Chondrocyte (in vitro differentiated cells): ENCODE results near the gene OTUD6A. TPM values are rescaled to one million over a fixed set of nuclear protein-coding genes. Genes with fewer than 3 reads are reported as not detected.

Experiments used
- DNase-seq: peaks from one replicate; pipeline ENCODE4 v3.0.0; 2021; ENCODE audit warnings: mixed read lengths, low spot score
- H3K27ac Mint-ChIP-seq: one replicate; pipeline ENCODE4 v1.8.0; 2021; ENCODE audit warnings: mild to moderate bottlenecking, moderate library complexity, mixed read lengths; ENCODE audit not compliant: unreplicated experiment
- H3K27me3 Mint-ChIP-seq: 2 replicates; pipeline ENCODE4 v1.8.0; 2021; ENCODE audit warnings: low read depth, mixed read lengths
- H3K36me3 Mint-ChIP-seq: 2 replicates; pipeline ENCODE4 v1.8.0; 2021; ENCODE audit warnings: low read depth, mixed read lengths
- H3K4me1 Mint-ChIP-seq: 2 replicates; pipeline ENCODE4 v1.8.0; 2021; ENCODE audit warnings: low read depth, mild to moderate bottlenecking, mixed read lengths
- H3K4me3 Mint-ChIP-seq: one replicate; pipeline ENCODE4 v1.8.0; 2021; ENCODE audit warnings: mild to moderate bottlenecking, moderate library complexity, mixed read lengths; ENCODE audit not compliant: unreplicated experiment
- H3K9me3 Mint-ChIP-seq: 2 replicates; pipeline ENCODE4 v1.8.0; 2021; ENCODE audit warnings: low read depth, mixed read lengths
- total RNA-seq: library from RNA; stranded (reverse); gene quantifications from 3 replicates; pipeline ENCODE4 v1.2.1, GENCODE V29; 2021
- TF ChIP-seq, protein P1 (sequence below): fragments of 200-600 bp; sonication (generic); IDR thresholded peaks from 2 replicates; pipeline ENCODE4 v1.5.0; 2021; ENCODE audit warnings: antibody characterized with exemption, mild to moderate bottlenecking, moderate library complexity

OTUD6A gene
- total RNA-seq, 1 donor from 2014 or later: not detected

DNA sequence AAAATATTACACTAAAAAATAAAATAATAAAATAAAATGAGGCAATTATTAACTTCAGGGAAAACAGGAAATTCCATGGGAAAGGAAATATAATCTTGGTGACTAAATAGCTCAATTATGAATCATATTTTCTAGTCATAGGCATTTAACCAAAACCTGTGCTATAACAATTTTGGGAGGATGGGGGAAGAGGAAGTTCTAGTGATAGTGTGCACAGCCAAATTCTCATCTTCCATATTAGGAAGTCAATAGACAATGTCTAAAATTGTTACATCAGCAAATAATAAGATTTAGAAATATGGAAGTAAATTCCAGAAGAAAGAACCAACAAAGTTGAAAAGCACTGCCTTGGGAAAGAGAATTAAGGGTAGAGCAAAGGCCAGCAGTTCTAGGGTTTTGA is 15.3 kb upstream of the OTUD6A start:
- no peak overlapping the region for H3K4me3 Mint-ChIP-seq
- H3K36me3 Mint-ChIP-seq: no peaks in the 10 kb centered on the region
- DNase-seq: no peak
- H3K9me3 Mint-ChIP-seq: peaks cover 19% of the 10 kb centered on the region
- TF ChIP-seq, protein P1, sequence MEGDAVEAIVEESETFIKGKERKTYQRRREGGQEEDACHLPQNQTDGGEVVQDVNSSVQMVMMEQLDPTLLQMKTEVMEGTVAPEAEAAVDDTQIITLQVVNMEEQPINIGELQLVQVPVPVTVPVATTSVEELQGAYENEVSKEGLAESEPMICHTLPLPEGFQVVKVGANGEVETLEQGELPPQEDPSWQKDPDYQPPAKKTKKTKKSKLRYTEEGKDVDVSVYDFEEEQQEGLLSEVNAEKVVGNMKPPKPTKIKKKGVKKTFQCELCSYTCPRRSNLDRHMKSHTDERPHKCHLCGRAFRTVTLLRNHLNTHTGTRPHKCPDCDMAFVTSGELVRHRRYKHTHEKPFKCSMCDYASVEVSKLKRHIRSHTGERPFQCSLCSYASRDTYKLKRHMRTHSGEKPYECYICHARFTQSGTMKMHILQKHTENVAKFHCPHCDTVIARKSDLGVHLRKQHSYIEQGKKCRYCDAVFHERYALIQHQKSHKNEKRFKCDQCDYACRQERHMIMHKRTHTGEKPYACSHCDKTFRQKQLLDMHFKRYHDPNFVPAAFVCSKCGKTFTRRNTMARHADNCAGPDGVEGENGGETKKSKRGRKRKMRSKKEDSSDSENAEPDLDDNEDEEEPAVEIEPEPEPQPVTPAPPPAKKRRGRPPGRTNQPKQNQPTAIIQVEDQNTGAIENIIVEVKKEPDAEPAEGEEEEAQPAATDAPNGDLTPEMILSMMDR: no peak
- peaks cover 26% of the 10 kb centered on the region for H3K4me1 Mint-ChIP-seq
- H3K27ac Mint-ChIP-seq: no peak overlapping the region
- no peaks in the 10 kb centered on the region for H3K27me3 Mint-ChIP-seq

DNA sequence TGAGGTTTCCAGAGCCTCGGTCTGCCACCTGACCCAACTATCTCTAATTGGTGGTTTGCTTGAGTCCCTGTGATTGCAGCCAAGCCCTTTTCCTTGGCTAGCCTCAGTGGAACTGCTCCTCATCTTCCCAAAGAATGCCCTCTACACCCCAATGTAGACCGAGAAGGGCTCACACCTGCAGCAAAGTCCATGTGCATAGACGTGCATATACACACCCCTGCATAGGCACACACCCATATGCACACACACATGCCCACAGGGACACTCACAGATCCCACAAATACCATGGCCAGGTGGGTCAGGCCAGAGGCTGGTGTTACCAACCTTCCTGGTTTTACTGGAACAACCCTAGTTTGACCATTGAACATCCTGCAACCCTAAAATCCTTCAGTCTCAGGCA is 12.9 kb upstream of the OTUD6A start:
- TF ChIP-seq, protein P1: no peak
- peaks cover 23% of the 10 kb centered on the region for H3K4me1 Mint-ChIP-seq
- H3K27ac Mint-ChIP-seq: no peak overlapping the region
- no peak overlapping the region for H3K4me3 Mint-ChIP-seq
- no peak for DNase-seq
- H3K27me3 Mint-ChIP-seq: no peaks in the 10 kb centered on the region
- H3K9me3 Mint-ChIP-seq: peaks cover 21% of the 10 kb centered on the region
- no peaks in the 10 kb centered on the region for H3K36me3 Mint-ChIP-seq

DNA sequence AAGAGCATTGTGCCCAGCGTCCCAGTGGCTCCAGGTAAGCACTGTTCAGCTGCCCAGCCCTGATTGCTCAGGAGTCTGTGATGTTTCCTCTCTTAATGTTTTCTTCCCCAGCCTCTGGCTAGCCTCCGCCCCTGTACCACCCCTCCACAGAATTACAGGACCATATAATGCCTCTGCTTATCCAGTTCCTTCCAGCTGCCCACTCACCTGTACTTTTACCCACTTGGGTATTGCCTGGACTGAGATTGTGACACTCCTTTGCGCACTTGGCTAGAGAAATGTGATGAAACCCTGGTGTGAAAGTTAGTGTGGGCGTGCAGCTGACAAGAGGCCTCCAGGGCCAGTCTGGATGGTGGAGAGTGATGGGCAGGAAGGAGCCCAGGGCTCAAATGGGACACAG is 12.3 kb upstream of the OTUD6A start, which contains the start of gene AWAT2:
Gene AWAT2 (minus strand): TSS at position 14 of the 400 bp plus-strand sequence. CDS start 6 bp downstream, at position 8.
- Mint-ChIP-seq H3K9me3 (peaks cover 17% of the 10 kb centered on the region), H3K4me1 (peaks cover 18% of the 10 kb centered on the region), H3K4me3 (no peak within 1 kb of the TSS), H3K27me3 (no peaks in the 10 kb centered on the region), H3K27ac (no peak within 1 kb of the TSS), H3K36me3 (no peaks in the 10 kb centered on the region)
- no peak for DNase-seq
- TF ChIP-seq, protein P1: no peak

DNA sequence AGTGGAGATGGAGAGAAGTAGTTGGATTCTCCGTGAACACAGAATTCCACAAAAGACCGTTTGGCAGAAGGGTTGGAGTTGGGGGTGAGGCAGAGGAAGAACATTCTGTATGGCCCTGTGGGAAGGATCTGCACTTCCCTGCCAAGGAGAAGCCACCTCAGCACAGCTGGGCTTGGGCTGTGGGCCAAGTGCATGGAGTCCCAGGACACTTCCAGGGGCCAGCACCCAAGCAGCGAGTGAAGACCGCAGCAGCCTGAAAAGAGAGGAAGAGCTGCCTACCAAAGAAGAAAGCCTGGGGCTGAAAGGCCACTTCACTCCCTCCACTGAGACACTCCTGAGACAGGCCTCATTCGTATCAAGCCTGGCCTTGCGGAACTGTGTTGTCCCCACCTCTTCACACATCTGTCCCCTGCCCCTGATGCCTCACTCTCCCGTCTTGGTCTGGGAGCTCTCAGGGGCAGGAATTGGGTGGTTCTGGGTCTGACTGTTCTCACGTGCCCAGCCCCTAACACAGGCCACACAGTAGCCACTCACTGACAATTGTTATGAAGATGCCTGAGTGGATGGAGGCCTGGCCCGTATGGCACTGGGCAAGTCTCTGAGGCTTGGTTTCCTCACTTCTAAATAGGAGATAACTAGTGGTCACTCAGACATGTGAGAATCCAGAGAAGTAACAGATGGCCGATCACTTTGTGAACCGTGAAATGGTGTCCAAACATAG is 9.2 kb upstream of the OTUD6A start:
- Mint-ChIP-seq H3K4me3 (no peak overlapping the region), H3K36me3 (no peaks in the 10 kb centered on the region), H3K27ac (no peak overlapping the region), H3K4me1 (peaks cover 5% of the 10 kb centered on the region), H3K27me3 (no peaks in the 10 kb centered on the region), H3K9me3 (peaks cover 22% of the 10 kb centered on the region)
- DNase-seq: no peak
- TF ChIP-seq, protein P1: no peak

DNA sequence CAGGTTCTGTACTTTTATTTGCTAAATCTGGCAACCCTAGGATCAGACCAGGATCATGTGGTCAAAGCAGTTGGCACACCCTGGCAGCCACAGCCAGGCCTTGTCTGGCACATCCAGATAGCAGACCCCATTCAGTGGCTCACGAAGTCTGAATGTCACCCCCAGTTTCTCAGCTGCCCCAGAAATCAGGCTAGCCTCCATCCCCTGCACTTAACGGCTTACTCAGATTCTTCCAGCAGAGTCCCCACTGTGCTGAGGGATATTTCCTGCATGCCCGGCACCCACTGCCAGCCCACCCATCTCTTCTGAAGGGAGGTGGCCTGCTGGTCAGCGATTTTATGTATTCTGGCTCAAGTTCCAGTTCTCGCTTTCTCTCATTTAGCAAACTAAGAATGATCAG is 7.9 kb upstream of the OTUD6A start:
- DNase-seq: no peak
- H3K36me3 Mint-ChIP-seq: no peaks in the 10 kb centered on the region
- H3K9me3 Mint-ChIP-seq: peaks cover 18% of the 10 kb centered on the region
- TF ChIP-seq, protein P1: no peak
- H3K27me3 Mint-ChIP-seq: no peaks in the 10 kb centered on the region
- H3K4me3 Mint-ChIP-seq: no peak overlapping the region
- no peaks in the 10 kb centered on the region for H3K4me1 Mint-ChIP-seq
- H3K27ac Mint-ChIP-seq: no peak overlapping the region
